Peyer's patch (tissue), 4 donors: Measurements from ENCODE around the gene HJV. TPM values are rescaled to one million over a fixed set of nuclear protein-coding genes. Genes with fewer than 3 reads are reported as not detected.
"Not testable (repeated sequence)": the region's sequence is repeated elsewhere in the genome, so short reads cannot be mapped to it uniquely, and the experiment has no call there.

Source experiments
- DNase-seq, 3 donors: peaks; one replicate each; pipeline ENCODE4 v3.0.0-alpha.2; 2017 to 2019
- H3K27ac ChIP-seq, 4 donors: fragments of 200-600 bp; sonication (generic); one replicate each; pipeline ENCODE4 v1.5.1; 2016 to 2019
- H3K27me3 ChIP-seq, 2 donors: fragments of 200-600 bp; sonication (generic); one replicate each; pipeline ENCODE4 v1.5.1; 2019
- H3K36me3 ChIP-seq, 3 donors: fragments of 200-600 bp; sonication (generic); one replicate each; pipeline ENCODE4 v1.5.1; 2016 to 2019
- H3K4me1 ChIP-seq, 4 donors: fragments of 200-600 bp; sonication (generic); one replicate each; pipeline ENCODE4 v1.5.1; 2016 to 2019
- H3K4me3 ChIP-seq, 4 donors: fragments of 200-600 bp; sonication (generic); 1 replicate in 3 of 4; 2 replicates in 1 of 4; pipeline ENCODE4 v1.5.1; 2016 to 2019; ENCODE audit warnings: mild to moderate bottlenecking in 1 of 4
- H3K9me3 ChIP-seq, 4 donors: fragments of 200-600 bp; sonication (generic); one replicate each; pipeline ENCODE4 v1.5.1; 2016 to 2019; ENCODE audit warnings: mild to moderate bottlenecking in 1 of 4
- CTCF ChIP-seq, 6 experiments: fragments of 450-650 bp in 4 of 6; fragments of 200-600 bp in 2 of 6; sonication (generic) in 1 of 6; IDR thresholded peaks; one replicate each; pipeline ENCODE4 v1.5.1; 2017 to 2019; ENCODE audit warnings: antibody characterized with exemption in 6 of 6, mild to moderate bottlenecking in 3 of 6, moderate library complexity in 1 of 6
- POLR2A ChIP-seq, 2 donors: fragments of 450-650 bp; IDR thresholded peaks; one replicate each; pipeline ENCODE4 v1.5.1; 2017; ENCODE audit warnings: antibody characterized with exemption in 2 of 2, mild to moderate bottlenecking in 2 of 2, moderate library complexity in 2 of 2
- total RNA-seq, 4 donors: library from RNA; depleted of rRNA; stranded (reverse); fragments of >200 nt; gene quantifications; one replicate each; pipeline ENCODE4 v1.1.0, GENCODE V29; 2016

Gene HJV
- total RNA-seq, 4 donors from 2014 or later, result not detected

GRCh38 chr1:146032631-146033219 is 11.2 kb upstream of the HJV start:
- Histone ChIP-seq H3K27ac (no peak overlapping the region), H3K4me3 (no peak overlapping the region), H3K27me3 (no peaks in the 10 kb centered on the region), H3K9me3 (no peaks in the 10 kb centered on the region), H3K36me3 (no peaks in the 10 kb centered on the region), H3K4me1 (peaks cover 0 to 9% (median 3%) of the 10 kb centered on the region in 4 donors)
- TF ChIP-seq CTCF (IDR thresholded peaks at IDR 0.05), result peak in 5 of 6 experiments; percentile 44 to 70 (median 61)
- TF ChIP-seq POLR2A (IDR thresholded peaks at IDR 0.05), result no peak
- DNase-seq, result no peak

GRCh38 chr1:146031476-146031875 is 9.9 kb upstream of the HJV start:
- TF ChIP-seq POLR2A (IDR thresholded peaks at IDR 0.05), result no peak
- no peak for TF ChIP-seq CTCF (IDR thresholded peaks at IDR 0.05)
- no peaks in the 10 kb centered on the region for H3K9me3 ChIP-seq
- H3K4me3 ChIP-seq, result no peak overlapping the region
- no peak for DNase-seq
- H3K27ac ChIP-seq, result no peak overlapping the region
- H3K36me3 ChIP-seq, result no peaks in the 10 kb centered on the region
- H3K27me3 ChIP-seq, result no peaks in the 10 kb centered on the region
- H3K4me1 ChIP-seq, result peaks cover 0 to 6% (median 2%) of the 10 kb centered on the region in 4 donors

- no peak overlapping the region for H3K27ac ChIP-seq
- H3K36me3 ChIP-seq, result no peaks in the 10 kb centered on the region
- no peak overlapping the region for H3K4me3 ChIP-seq
- H3K27me3 ChIP-seq, result no peaks in the 10 kb centered on the region
- no peaks in the 10 kb centered on the region for H3K9me3 ChIP-seq
- TF ChIP-seq CTCF (IDR thresholded peaks at IDR 0.05) (no peak), POLR2A (IDR thresholded peaks at IDR 0.05) (no peak)
- DNase-seq, result no peak
- no peaks in the 10 kb centered on the region for H3K4me1 ChIP-seq
These were observed 7.6 kb upstream of the HJV start for GRCh38 chr1:146029117-146029516.

- not testable (repeated sequence) for DNase-seq, H3K4me1 ChIP-seq, H3K27me3 ChIP-seq, H3K4me3 ChIP-seq, H3K9me3 ChIP-seq, H3K27ac ChIP-seq, H3K36me3 ChIP-seq
These were observed 5.1 kb upstream of the HJV start for GRCh38 chr1:146026650-146027049.

GRCh38 chr1:146025787-146026495 is 4.4 kb upstream of the HJV start:
- H3K4me3 ChIP-seq, H3K36me3 ChIP-seq, H3K9me3 ChIP-seq, H3K27ac ChIP-seq, H3K27me3 ChIP-seq, DNase-seq, H3K4me1 ChIP-seq: not testable (repeated sequence)

GRCh38 chr1:146022403-146023127 is 1.0 kb upstream of the HJV start:
- Histone ChIP-seq H3K4me1 (peaks cover 0 to 10% (median 0%) of the 10 kb centered on the region in 4 donors), H3K9me3 (no peaks in the 10 kb centered on the region), H3K4me3 (no peak overlapping the region), H3K27me3 (peaks cover 0 to 7% of the 10 kb centered on the region in 2 donors), H3K36me3 (no peaks in the 10 kb centered on the region), H3K27ac (no peak overlapping the region)
- TF ChIP-seq CTCF (IDR thresholded peaks at IDR 0.05) (no peak), POLR2A (IDR thresholded peaks at IDR 0.05) (no peak)
- DNase-seq, result no peak
